ENCODE results near the gene MEF2C. TPM values are rescaled to one million over a fixed set of nuclear protein-coding genes. Genes with fewer than 3 reads are reported as not detected.
A peak's percentile ranks its signal among the peaks of the same experiment; 100 is the strongest.
"Not testable (repeated sequence)": the region's sequence is repeated elsewhere in the genome, so short reads cannot be mapped to it uniquely, and the experiment has no call there.

MEF2C gene
- total RNA-seq, 1 donor from 2014 or later = 48.6 TPM

DNA sequence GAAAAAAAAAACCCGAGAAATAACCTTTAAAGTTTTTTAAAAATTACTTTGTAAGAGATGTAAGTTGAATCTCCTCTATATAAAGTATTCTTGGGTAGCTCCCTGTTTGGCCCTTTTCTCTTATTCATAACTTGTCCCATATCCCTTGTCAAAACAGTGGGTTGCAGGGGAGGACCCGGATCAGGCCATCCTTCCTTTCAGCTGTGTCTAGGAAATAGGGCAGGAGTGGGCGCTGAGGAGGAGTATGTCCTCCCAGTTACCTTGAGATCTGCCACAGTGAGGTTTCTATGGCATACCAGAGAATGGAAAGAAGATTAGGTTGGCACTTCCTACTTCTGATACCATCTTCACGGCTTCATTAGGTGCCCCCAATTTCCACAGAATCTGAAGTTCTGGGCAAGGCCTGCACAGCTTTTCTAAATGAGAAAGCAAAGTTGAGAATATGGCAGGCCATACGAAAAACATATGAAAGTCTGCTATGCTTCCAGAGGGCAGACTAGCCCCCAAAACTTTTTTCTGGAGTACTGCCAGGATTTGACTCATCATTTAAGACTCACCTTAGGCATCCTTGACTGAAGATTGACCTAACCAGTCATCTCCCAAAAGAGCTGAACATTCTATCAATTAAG lies 20.3 kb downstream of the MEF2C start:
- no peak for DNase-seq (ENCODE audit: low spot score)

- DNase-seq (ENCODE audit: low spot score) = peak; percentile 52
These were observed 21.8 kb downstream of the MEF2C start for GRCh38 chr5:88861231-88861630.

- DNase-seq (ENCODE audit: low spot score) = no peak
These were observed 22.5 kb downstream of the MEF2C start for GRCh38 chr5:88860501-88860900.

DNA sequence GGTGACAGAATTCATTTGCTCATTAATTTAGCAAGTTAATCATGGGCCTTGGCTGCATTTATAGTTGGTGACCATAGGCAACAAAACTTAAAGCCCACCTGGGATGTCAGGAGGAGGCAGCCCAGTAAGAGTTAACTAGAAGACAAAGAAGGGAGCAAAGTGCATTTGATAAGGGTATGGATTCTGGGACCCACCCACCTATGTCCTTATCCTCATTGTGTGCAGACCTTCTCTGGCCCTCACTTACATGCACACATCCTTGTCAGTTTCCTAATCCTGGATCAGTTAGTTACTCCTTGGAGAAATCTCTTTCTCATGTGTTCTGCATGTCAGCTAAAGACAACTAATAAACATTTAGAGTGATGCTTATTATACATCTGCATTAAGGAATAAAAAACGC lies 24.6 kb downstream of the MEF2C start:
- DNase-seq (ENCODE audit: low spot score) = no peak

- not testable (repeated sequence) for DNase-seq (ENCODE audit: low spot score)
These were observed 26.6 kb downstream of the MEF2C start for GRCh38 chr5:88856381-88856780.

DNA sequence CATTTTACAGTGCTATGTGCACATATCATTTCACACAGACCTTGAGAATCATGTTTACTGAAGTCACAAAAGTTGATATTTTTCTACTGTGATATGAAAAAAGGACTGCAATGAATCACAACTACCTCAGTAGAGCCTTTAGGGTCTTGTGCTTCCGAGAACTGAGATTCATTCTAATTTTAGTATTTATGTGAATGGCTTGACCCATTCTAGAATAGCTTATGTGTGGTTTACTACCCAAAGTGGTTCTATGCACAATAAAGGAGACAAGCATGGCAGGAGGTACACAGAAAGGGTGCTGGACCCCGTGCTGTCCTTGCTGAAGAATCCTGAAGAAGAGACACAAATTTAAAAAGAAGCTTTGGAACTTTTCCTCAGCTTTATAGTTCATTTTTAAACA lies 28.2 kb downstream of the MEF2C start:
- DNase-seq (ENCODE audit: low spot score) = no peak

DNA sequence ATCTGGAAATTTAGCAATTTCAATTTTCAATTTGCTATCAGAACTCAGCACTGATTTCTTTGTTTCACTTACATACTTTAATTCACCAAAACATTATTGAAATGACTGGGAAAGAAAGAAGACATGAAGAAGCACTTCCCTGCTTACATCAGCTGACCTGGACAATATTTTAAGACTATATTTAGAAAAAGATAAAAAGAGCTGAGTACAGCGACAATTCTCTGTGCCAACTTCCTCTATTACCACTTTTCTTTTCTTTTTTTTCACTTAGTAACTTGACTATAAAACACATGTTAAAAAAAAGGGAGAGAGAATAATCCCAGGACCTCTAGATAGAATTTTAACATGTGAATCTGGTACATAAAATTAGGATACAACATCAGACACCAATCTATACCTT lies 35.6 kb downstream of the MEF2C start:
- no peak for DNase-seq (ENCODE audit: low spot score)

DNA sequence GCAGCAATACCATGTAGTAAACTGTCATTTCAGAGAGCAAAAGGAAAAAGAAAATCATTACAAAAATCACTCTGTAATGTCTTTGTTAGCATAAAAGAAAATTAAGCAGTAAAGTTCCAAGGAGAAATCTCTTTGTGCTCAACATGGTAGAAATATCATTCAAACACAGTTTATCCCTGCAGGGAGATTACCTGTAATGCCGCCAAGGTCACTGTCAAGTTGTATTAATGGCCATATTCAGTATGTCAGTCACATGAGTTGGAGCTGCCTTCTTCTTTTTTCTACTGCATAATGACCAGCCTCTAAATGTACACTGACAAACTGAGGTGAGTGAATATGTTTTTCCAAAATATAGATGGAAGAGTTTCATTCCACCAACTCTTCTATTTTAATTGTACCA lies 36.5 kb downstream of the MEF2C start:
- no peak for DNase-seq (ENCODE audit: low spot score)

- no peak for DNase-seq (ENCODE audit: low spot score)
These were observed 37.8 kb downstream of the MEF2C start for GRCh38 chr5:88845081-88845697.

GRCh38 chr5:88842784-88843183 lies 40.2 kb downstream of the MEF2C start:
- DNase-seq (ENCODE audit: low spot score) = no peak

DNA sequence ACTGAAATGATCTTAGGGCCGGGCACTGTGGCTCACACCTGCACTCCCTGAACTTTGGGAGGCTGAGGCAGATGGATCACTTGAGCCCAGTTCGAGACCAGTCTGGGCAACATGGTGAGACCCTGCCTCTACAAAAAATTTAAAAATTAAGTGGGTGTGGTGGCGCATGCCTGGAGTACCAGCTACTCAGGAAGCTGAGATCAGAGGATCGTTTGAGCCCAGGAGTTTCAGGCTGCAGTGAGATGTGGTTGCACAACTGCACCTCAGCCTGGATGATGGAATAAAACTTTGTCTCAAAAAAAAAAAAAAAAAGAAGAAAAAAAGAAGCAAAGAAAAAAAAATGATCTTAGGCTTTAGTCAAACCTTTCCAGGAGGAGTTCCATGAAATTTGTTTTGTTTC lies 41.8 kb downstream of the MEF2C start:
- no peak for DNase-seq (ENCODE audit: low spot score)

GRCh38 chr5:88840495-88840894 lies 42.5 kb downstream of the MEF2C start:
- DNase-seq (ENCODE audit: low spot score) = no peak

- DNase-seq (ENCODE audit: low spot score) = no peak
These were observed 43.7 kb downstream of the MEF2C start for GRCh38 chr5:88839238-88839637.

GRCh38 chr5:88838500-88838899 lies 44.5 kb downstream of the MEF2C start:
- DNase-seq (ENCODE audit: low spot score) = no peak

DNA sequence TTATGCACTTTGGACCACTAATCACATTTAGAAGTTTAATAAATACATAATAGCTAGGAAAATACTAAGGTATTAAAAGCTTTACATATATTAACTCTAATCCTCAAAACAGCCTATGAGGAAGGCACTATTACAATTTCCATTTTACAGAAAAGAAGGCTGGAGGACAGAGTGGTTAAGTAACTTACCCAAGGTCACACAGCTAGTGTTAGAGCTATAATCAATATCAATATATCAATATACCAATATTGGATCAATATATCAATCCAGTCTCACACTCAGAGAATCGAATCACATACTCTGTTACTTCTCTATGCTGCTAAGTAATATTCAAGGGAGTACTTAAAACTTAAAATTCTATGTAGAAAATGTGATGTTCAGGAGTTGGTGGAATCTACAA lies 45.2 kb downstream of the MEF2C start:
- no peak for DNase-seq (ENCODE audit: low spot score)

GRCh38 chr5:88837222-88837621 lies 45.8 kb downstream of the MEF2C start:
- no peak for DNase-seq (ENCODE audit: low spot score)

GRCh38 chr5:88836195-88836838 lies 46.7 kb downstream of the MEF2C start:
- peak; percentile 56 for DNase-seq (ENCODE audit: low spot score)

- DNase-seq (ENCODE audit: low spot score) = no peak
These were observed 48.5 kb downstream of the MEF2C start for GRCh38 chr5:88834499-88834898.

DNA sequence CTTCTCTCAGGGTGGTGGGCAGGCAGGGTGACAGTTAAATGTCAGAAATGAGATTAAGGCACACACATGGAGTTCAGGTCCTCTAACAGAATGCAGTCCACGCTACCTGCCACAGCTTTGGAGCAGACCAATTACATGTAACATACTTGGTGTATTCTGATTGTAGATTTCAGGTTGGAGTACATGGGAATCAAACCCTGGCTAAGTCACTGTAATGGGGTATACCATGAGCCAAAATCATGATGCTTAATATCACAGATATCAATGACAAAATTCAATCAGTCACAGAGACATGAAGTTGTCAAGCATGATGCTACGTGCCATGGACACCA lies 48.9 kb downstream of the MEF2C start:
- DNase-seq (ENCODE audit: low spot score) = no peak

DNA sequence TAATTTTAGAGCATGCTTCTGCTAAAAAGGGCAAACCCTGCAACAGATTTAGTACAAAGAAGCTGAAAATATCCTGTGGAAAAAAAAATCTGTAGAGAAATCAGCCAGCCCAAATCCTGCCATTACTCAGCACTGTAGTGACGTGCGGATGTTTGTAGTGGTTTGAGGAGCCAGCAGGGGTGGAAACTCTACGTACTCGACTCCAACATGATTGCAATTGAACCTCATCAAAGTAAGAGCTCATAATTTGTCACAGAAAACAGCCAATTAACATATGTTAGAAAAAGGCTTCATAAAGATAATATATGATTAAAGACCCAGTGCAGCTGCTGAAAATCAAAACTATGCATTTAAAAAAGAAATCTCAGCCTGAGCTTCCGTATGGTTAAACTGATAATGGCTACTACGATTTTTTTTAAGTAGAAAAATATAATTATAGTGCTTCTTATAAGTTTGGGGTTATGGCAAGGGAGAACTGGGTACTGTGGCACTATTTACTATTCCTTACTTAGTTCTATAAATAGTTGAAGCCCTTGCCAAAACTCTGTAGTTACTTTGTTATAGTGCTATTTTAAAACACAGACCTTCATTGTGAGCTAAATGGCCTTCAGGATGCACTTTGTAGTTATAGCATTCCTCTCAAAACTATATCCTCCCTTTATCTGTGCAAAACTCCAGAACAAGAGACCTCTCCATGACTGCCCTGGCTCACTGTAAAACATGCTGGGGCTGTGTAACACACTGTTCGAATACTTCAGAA lies 49.4 kb downstream of the MEF2C start:
- DNase-seq (ENCODE audit: low spot score) = peak; percentile 88

DNA sequence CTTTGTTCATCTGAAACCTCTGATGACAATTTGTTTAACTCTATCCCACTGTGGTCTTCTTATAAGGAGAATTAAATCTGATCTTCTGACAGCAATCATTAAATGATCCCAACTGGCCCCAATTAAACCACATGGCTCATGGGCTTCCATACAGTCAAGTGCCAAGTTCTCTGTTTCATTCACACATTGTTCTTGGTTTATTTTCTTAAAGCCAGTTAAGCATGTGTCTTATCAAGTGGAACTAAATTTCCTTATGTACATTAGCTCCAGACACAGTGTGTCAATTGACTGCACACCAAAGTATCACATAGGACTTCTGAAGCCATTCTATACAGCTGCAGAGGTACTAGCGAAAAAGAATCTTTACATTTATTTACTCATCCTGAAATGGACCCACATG lies 51.2 kb downstream of the MEF2C start:
- no peak for DNase-seq (ENCODE audit: low spot score)

DNA sequence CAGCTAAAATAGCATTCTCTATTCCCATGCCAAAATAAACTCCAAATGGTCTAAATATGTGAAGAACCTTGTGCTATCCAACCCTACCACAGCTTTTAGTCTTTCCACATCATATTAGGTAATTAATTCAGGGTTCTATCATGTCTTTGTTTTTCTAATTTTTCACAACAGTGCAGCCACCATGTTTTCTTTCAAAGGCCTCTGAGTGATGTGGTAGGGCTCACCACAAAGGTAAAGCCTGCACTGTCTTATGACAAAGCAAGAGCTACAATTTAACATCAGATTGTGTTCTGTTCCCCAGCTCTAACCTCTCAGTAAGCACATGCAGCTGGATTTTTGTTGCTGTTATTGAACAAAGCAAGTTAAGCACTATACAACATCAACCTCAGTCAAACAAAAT lies 52.4 kb downstream of the MEF2C start:
- no peak for DNase-seq (ENCODE audit: low spot score)

GRCh38 chr5:88829775-88830174 lies 53.2 kb downstream of the MEF2C start:
- DNase-seq (ENCODE audit: low spot score) = no peak

Measured in umbilical cord (tissue), 2 donors.